Caco-2 (cell line): Measurements from ENCODE around the gene GAN. TPM values are rescaled to one million over a fixed set of nuclear protein-coding genes. Genes with fewer than 3 reads are reported as not detected.

Experiments used
- BruUV-seq: library from RNA; stranded (reverse); fragments of 400-500 nt; replicated peaks from 2 replicates; lab custom pipeline; 2021; lab: Mats Ljungman, UMichigan
- CTCF ChIA-PET: fragments of 300-600 bp; sonication (Branson Sonifier 250); formaldehyde crosslinking; loops from one replicate; lab custom pipeline; 2022; ENCODE audit warnings: antibody characterized with exemption; lab: Charles Lee
- POLR2A ChIA-PET: fragments of 300-600 bp; sonication (Branson Sonifier 250); formaldehyde crosslinking; loops from one replicate; lab custom pipeline; 2022; ENCODE audit warnings: antibody characterized with exemption; lab: Charles Lee
- DNase-seq, 2 experiments: peaks; one replicate each; pipeline versions ENCODE4 v3.0.0 to v3.0.0-alpha.2; 2020 to 2022
- H3K27me3 ChIP-seq: replicated peaks from 2 replicates; pipeline ENCODE4 v1.6.0; 2011; ENCODE audit warnings: low read length; ENCODE audit not compliant: control insufficient read depth, insufficient read depth
- H3K36me3 ChIP-seq: 2 replicates; pipeline ENCODE4 v1.5.1; 2011; ENCODE audit warnings: low read length; ENCODE audit not compliant: control insufficient read depth, insufficient read depth
- H3K4me1 ChIP-seq: fragments of 250-450 bp; sonication (Bioruptor Pico); 2 replicates; pipeline ENCODE4 v1.5.1; 2020; ENCODE audit warnings: mild to moderate bottlenecking
- H3K4me3 ChIP-seq: 2 replicates; pipeline ENCODE4 v1.5.1; 2011; ENCODE audit warnings: low read depth, mild to moderate bottlenecking, control low read depth, low read length
- H3K9me3 ChIP-seq: fragments of 250-450 bp; sonication (Bioruptor Pico); 2 replicates; pipeline ENCODE4 v1.5.1; 2020; ENCODE audit warnings: mild to moderate bottlenecking, moderate library complexity
- H3K27ac Mint-ChIP-seq: one replicate; pipeline ENCODE4 v1.8.0; 2022; ENCODE audit warnings: mixed read lengths; ENCODE audit not compliant: unreplicated experiment
- H3K27me3 Mint-ChIP-seq: one replicate; pipeline ENCODE4 v1.8.0; 2022; ENCODE audit warnings: mixed read lengths; ENCODE audit not compliant: insufficient read depth, unreplicated experiment
- H3K36me3 Mint-ChIP-seq: one replicate; pipeline ENCODE4 v1.8.0; 2022; ENCODE audit warnings: mild to moderate bottlenecking, mixed read lengths; ENCODE audit not compliant: insufficient read depth, unreplicated experiment
- H3K4me1 Mint-ChIP-seq: one replicate; pipeline ENCODE4 v1.8.0; 2022; ENCODE audit warnings: low read depth, mixed read lengths; ENCODE audit not compliant: unreplicated experiment
- H3K4me3 Mint-ChIP-seq: one replicate; pipeline ENCODE4 v1.8.0; 2022; ENCODE audit warnings: mild to moderate bottlenecking, moderate library complexity, mixed read lengths; ENCODE audit not compliant: unreplicated experiment
- H3K9me3 Mint-ChIP-seq: one replicate; pipeline ENCODE4 v1.8.0; 2022; ENCODE audit warnings: mixed read lengths; ENCODE audit not compliant: unreplicated experiment
- intact Hi-C: fragments of 100-400 bp; cut with micrococcal nuclease; formaldehyde crosslinking; loops from one replicate; pipeline ENCODE4 v1.10.0; 2022; ENCODE audit not compliant: unreplicated experiment
- total RNA-seq: library from RNA; stranded (reverse); gene quantifications from 2 replicates; pipeline ENCODE4 v1.2.3, GENCODE V29; 2022
- TF ChIP-seq, protein P1 (sequence below), 2 experiments: fragments of 200-600 bp in 1 of 2; IDR thresholded peaks; 1 replicate in 1 of 2; 2 replicates in 1 of 2; pipeline versions ENCODE4 v1.5.1 to v1.8.0; 2011 to 2022; ENCODE audit warnings: antibody characterized with exemption in 1 of 2, control low read depth in 1 of 2, inconsistent platforms in 1 of 2, low read depth in 1 of 2, low read length in 1 of 2, mild to moderate bottlenecking in 1 of 2, moderate library complexity in 1 of 2; ENCODE audit not compliant: insufficient read depth in 1 of 2, severe bottlenecking in 1 of 2, unreplicated experiment in 1 of 2

Gene GAN
- total RNA-seq, 1 experiment from 2014 or later = 29.3 TPM

DNA sequence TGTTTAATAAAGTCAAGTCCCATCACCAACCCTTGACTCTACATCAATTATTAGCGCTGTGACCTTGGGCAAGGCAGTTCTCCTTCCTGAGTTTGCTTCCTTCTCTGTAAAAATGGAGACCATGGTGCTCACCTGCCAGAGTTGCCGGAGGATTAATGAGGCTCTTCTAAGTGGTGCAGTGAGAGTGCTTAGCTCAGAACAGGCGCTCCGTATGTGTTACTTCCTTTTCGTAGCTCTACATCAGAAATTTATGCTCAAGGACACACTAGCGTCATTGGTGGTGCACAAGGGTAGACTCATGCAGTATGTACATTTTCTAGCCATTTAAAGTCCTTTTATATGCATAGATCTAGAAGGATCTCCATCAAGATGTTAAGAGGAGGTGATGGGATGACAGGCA, 112.5 kb downstream of the GAN start:
- Mint-ChIP-seq H3K27ac (no peak overlapping the region), H3K4me3 (no peak overlapping the region), H3K9me3 (peaks cover 16% of the 10 kb centered on the region), H3K27me3 (no peaks in the 10 kb centered on the region), H3K36me3 (no peaks in the 10 kb centered on the region), H3K4me1 (peaks cover 7% of the 10 kb centered on the region)
- Histone ChIP-seq H3K27me3 (no peaks in the 10 kb centered on the region), H3K4me1 (peaks cover 7% of the 10 kb centered on the region; the same call in 1 of the 2 replicates), H3K4me3 (no peak overlapping the region), H3K9me3 (peaks cover 4% of the 10 kb centered on the region; the same call in 1 of the 2 replicates), H3K36me3 (no peaks in the 10 kb centered on the region)
- POLR2A ChIA-PET = no interaction called here
- CTCF ChIA-PET = interaction anchor here (0.9 to 1.2 kb wide), 2 partner anchors 22 to 58 kb away, joined by 3 to 5 read pairs; no protein-coding TSS in a partner anchor
- BruUV-seq = no TSS peak
- intact Hi-C loops = no loop called here
- DNase-seq = no peak
- TF ChIP-seq, protein P1, sequence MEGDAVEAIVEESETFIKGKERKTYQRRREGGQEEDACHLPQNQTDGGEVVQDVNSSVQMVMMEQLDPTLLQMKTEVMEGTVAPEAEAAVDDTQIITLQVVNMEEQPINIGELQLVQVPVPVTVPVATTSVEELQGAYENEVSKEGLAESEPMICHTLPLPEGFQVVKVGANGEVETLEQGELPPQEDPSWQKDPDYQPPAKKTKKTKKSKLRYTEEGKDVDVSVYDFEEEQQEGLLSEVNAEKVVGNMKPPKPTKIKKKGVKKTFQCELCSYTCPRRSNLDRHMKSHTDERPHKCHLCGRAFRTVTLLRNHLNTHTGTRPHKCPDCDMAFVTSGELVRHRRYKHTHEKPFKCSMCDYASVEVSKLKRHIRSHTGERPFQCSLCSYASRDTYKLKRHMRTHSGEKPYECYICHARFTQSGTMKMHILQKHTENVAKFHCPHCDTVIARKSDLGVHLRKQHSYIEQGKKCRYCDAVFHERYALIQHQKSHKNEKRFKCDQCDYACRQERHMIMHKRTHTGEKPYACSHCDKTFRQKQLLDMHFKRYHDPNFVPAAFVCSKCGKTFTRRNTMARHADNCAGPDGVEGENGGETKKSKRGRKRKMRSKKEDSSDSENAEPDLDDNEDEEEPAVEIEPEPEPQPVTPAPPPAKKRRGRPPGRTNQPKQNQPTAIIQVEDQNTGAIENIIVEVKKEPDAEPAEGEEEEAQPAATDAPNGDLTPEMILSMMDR (IDR thresholded peaks at IDR 0.05; ENCODE audit: insufficient read depth in 1 of 2, low read depth in 1 of 2, low read length in 1 of 2, severe bottlenecking in 1 of 2, unreplicated experiment in 1 of 2) = no peak

DNA sequence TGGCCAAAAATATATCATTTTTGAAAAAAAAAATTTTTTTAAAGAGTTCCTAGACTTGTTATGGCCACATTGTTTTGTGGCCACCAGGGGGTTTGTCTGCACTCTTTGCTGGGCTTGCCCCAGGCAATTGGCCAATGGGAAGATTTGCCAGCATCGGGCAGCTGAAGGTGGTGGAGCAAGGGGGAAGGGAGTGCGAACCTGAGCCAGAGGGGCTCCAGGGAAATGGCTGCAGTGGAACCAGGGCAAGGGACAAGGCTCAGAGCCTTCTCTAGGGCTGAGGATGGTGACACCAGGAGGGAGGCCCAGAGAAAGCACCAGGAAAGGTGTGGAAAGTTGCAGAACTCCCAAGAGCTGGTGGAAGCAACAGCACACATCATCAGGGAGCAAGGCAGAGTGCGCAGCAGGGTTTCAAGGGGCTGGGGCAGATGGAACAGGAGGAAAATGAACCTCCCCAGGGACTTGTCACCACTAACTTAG, 114.3 kb downstream of the GAN start:
- peak; percentile 66 to 70 for DNase-seq
- no TSS peak for BruUV-seq
- Mint-ChIP-seq H3K27me3 (no peaks in the 10 kb centered on the region), H3K9me3 (peaks cover 12% of the 10 kb centered on the region), H3K4me1 (peaks cover 7% of the 10 kb centered on the region), H3K36me3 (no peaks in the 10 kb centered on the region), H3K27ac (peak overlapping the region; percentile 19), H3K4me3 (no peak overlapping the region)
- Histone ChIP-seq H3K4me1 (peaks cover 7% of the 10 kb centered on the region; the same call in 1 of the 2 replicates), H3K9me3 (no peaks in the 10 kb centered on the region), H3K4me3 (no peak overlapping the region), H3K27me3 (no peaks in the 10 kb centered on the region), H3K36me3 (no peaks in the 10 kb centered on the region)
- intact Hi-C loops = no loop called here
- ChIA-PET POLR2A (interaction anchor here (0.7 kb wide), 1 partner anchor 24 kb away, joined by 6 read pairs; no protein-coding TSS in a partner anchor), CTCF (interaction anchor here (2.2 kb wide), 1 partner anchor 23 kb away, joined by 7 read pairs; no protein-coding TSS in a partner anchor)
- TF ChIP-seq, protein P1 (IDR thresholded peaks at IDR 0.05; ENCODE audit: insufficient read depth in 1 of 2, low read depth in 1 of 2, low read length in 1 of 2, severe bottlenecking in 1 of 2, unreplicated experiment in 1 of 2) = peak; percentile 69 to 81

DNA sequence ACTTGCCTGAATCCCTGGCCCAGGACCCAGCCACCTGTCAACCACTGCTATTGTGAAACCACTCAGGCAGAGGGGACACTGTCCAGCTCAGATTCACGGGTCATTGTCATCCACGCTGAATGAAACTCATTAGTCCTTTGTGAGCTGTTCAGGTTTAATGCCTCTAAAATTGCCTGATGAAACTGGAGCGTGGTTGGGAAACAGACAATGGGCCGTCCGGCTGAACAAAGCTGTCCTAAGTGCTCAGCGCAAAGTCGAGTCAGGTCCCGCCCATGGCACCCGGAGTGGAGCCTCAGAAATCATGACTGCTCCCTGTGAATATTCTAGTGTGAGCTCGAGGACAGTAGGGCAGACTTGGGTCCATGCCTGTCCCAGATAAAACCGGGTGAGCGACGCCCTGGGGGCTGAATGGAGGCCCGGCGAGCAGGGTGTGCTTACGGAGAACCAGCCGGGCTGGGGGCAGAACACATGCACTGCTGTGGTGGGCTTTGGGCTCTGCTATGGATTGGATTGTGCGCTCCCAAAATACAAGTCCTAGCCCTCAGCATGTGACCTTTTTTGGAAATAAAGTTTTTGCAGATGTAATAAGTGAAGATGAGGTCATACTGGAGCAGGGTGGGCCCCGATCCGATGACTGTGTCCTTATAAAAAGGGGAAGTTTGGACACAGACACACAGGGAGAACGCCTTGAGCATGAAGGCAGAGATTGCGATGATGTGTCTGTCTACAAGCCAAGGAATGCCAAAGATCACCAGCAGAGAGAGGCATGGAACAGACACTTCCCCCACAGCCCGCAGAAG, 117.0 kb downstream of the GAN start:
- H3K9me3 ChIP-seq = no peaks in the 10 kb centered on the region
- Mint-ChIP-seq H3K27ac (peak overlapping the region; percentile 42), H3K4me3 (no peak overlapping the region), H3K27me3 (no peaks in the 10 kb centered on the region), H3K9me3 (no peaks in the 10 kb centered on the region), H3K36me3 (no peaks in the 10 kb centered on the region), H3K4me1 (peaks cover 7% of the 10 kb centered on the region)
- H3K4me3 ChIP-seq = no peak overlapping the region
- DNase-seq = no peak
- H3K27me3 ChIP-seq = no peaks in the 10 kb centered on the region
- H3K4me1 ChIP-seq = peaks cover 7% of the 10 kb centered on the region; the same call in 1 of the 2 replicates
- TF ChIP-seq, protein P1 (IDR thresholded peaks at IDR 0.05; ENCODE audit: insufficient read depth in 1 of 2, low read depth in 1 of 2, low read length in 1 of 2, severe bottlenecking in 1 of 2, unreplicated experiment in 1 of 2) = no peak
- H3K36me3 ChIP-seq = no peaks in the 10 kb centered on the region
- ChIA-PET POLR2A (no interaction called here), CTCF (no interaction called here)
- intact Hi-C loops = no loop called here
- BruUV-seq = no TSS peak
